ENCODE measurements around the gene ACOT7.

GRCh38 chr1:6301526-6301925, 92.0 kb downstream of the ACOT7 start:
- TF ChIP-seq SAFB2 (CRISPR knock-in tag; IDR thresholded peaks at IDR 0.05; ENCODE audit: borderline replicate concordance, low read depth) (no peak), ZC3H13 (CRISPR knock-in tag; IDR thresholded peaks at IDR 0.05) (no peak), EZH2 (conservative IDR thresholded peaks at IDR 0.05; ENCODE audit: low read depth, low read length) (no peak), KLF13 (CRISPR knock-in tag; IDR thresholded peaks at IDR 0.05) (no peak)
- TF ChIP-seq, protein P1, sequence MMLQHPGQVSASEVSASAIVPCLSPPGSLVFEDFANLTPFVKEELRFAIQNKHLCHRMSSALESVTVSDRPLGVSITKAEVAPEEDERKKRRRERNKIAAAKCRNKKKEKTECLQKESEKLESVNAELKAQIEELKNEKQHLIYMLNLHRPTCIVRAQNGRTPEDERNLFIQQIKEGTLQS (CRISPR knock-in tag; IDR thresholded peaks at IDR 0.05) = no peak

Measured in HepG2 (cell line).